Stimulated activated CD8-positive, alpha-beta memory T cell treated with anti-CD3 and anti-CD28 coated beads, Interleukin-2, amount 100 ng/mL, for 48 hours (primary cell): ENCODE results near the gene ATF1.
A peak's percentile ranks its signal among the peaks of the same experiment; 100 is the strongest.

ENCODE experiments used
- DNase-seq, 2 donors: peaks; one replicate each; pipeline ENCODE4 v3.0.0-alpha.2; 2020; ENCODE audit warnings: low read depth in 2 of 2

ATF1 gene

DNA sequence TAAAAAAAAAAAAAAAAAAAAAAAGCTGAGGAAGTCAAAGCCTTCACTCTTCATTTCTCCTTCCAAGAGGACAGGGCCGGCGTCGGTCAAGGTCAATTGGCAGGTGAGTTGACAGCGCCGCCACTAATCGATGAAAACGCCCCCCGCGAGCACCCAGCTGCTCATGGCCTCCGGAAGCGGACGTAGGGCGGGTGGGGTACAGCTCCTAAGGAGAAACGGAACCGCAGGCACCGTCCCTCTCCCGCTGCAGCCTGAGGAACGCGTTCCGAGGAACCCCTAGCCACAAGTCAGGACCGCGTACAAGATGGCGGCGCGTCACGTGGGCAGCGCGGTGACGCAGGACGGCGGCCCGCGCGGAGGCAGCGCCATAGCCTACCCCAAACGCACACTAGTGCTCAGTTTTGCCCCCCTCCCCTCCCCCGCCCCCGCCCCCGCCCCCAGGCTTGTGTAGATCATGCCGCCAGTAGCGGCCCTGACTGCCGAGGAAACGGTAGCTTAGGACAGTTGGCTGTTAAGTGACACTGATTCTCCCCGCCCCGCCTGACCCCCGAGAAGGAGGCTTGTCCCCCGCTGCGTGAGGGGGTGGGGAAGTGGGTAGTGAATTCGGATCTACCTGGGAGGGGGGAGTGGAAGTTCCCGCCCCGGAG is at the start of gene ATF1:
Gene ATF1 (plus strand): TSS at position 463 of the 647 bp plus-strand sequence. CDS start 16,045 bp downstream, outside the sequence.
- peak; percentile 78 to 85 for DNase-seq

DNA sequence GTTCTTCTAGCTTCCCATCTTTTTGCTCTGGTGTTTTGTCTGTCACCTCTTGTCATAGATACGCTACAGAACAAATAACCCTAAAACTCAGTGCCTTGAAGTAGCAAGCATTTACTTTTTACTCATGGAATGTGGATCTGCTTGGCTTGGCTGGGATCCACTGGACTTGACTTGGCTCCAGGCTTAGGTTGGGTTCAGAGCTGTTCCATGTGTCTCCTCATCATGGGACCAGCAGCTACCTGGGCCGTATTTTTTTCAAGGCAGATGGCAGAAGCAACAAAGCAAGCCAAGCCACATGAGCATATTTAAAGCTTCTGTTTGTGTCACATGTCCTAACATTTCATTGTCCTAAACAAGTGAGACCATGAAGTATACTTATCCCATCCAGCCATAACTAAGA is 48.7 kb upstream of the ATF1 start:
- DNase-seq: no peak

DNA sequence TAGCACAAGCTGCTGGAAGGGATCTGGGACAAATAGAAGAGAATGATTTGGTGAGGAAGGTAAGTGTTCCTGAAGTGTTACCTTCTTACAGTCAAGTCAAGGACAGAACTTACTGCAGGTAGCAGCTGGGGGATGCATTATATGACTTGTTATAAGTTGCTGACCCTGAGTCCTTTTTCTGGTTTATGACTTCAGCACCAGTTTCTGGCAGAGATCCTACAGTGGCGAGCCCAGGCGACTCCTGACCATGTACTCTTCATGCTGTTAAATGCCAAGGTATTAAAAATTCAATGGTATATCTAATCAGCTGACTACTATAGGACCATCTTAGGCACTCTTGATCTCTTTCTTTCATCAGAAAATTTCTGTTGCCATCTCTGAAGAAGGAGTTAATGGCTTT is 45.1 kb upstream of the ATF1 start:
- no peak for DNase-seq

DNA sequence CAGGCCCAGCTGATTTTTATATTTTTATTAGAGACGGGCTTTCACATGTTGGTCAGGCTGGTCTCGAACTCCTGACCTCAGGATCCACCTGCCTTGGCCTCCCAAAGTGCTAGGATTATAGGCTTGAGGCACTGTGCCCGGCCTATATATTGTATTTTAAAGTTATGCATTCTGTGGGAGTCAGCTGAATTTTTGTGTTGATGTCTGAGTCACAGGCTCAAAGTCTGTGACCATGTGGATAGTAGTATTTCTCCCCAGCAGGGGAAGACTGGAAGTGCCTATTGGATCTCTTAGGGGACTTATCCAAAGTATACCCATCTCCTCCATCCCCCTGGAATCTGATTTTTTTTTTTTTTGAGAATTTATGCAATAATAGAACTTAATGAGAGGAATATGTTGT is 43.8 kb upstream of the ATF1 start:
- no peak for DNase-seq

DNA sequence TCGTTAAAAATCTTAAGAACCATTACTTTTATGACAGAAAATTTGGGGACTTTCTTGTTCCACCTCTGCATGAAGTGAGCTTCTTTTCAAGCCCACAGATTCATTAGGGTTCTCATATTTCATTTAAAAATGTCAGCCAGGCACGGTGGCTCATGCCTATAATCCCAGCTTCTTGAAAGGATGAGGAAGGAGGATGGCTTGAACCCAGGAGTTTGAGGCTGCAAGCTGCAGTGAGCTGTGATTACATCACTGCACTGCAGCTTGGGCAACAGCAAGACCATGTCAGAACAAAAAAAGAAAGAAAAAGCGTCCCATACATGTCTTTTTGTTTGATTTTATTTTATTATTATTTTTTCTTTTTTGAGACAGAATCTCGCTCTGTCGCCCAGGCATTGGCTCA is 43.4 kb upstream of the ATF1 start:
- DNase-seq: no peak

DNA sequence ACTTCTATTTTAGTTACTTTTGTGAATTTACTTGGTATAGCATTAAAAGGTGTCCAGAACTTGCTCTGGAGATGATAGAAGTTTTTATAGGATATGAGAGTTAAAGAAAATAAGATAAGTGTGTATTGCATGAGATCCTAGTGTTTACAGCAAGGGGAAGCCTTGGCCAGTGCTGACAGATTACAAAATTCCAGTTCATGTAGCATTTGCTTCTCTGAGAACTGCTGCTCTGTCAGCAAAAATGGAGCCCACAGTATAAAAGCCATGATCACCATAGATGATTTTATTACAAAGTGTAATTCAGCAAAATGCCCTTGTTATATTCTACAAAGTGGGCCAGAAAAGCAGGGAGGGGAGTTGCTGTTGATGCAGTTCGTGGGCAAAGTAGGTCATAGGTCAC is 40.0 kb upstream of the ATF1 start:
- no peak for DNase-seq

DNA sequence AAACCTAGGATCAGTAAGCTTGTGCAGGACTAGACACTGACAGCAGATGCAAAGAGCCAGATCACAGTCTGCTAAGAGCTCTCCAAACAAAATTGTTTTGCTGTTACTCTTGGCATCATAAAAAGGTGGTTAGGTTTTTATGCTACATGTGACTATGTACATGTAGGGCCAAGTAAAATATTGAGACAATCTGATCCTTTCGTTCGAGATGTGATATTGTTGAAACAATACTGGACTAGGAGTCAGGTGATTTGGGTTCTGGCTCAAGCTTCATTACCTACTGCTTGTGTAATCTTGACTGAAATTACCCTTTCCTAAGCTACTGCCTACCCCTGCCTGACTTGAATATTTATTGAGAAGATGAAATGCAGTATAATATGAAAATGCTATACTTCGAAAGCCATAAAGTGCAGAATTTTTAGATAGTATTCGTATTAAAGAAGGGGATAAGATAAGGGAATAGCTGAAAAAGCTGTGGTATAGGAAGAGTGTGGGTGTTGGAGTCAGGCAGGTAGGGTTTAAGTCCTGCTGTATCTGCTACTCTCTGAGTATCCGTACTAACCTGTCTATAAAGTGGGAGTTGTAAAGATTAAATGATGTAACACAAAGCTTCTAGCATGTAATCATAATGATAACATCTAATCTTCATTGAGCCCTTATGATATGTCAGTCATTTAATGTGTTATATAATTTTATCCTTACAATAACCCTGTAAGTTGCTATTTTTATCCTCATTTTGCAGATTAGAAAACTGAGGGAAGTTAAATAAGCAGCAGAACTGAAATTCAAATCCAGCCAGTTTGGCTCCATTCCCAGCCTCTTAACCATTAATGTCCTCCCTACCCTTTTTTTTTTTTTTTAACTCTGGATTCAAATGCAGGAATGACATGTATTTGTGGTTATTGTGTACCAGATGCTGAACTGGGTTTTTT is 38.6 kb upstream of the ATF1 start:
- DNase-seq: no peak

DNA sequence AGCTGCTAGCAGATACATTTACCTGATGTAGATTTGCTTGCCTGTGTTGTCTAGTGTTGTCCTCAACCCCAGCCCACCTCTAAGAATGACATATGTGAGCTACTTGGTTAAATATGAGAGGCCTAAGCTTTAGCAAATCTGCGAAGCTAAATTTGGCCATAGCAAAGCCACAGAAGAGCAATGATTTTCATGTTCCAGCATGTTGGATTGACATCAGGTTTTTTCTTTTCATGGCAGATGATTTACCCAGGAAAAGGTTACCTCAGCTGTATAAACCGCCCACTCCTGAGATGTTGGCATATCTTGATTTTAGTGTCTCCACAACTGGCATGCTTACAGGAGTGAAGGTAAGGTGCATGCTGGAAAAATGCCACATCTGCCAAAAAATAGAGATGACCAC is 36.4 kb upstream of the ATF1 start:
- no peak for DNase-seq

DNA sequence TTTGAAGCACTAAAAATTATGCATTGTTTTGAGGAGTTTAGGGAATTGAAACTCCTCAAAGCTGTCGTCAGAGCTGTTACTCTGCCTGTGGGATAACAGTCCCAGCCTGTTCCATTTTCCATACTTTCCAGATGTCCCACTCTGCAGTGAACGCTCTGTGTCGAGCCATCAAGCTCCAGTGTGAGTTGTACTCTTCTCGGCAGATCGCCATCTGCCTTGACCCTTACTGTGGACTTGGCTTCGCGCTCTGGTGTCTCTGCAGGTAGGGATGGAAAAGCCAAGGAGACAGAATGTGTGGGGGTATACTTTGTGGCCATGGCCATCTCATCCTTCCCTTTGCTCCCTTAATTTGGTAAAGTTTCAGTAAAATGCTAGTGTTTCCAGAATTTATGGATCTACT is 35.5 kb upstream of the ATF1 start:
- no peak for DNase-seq

DNA sequence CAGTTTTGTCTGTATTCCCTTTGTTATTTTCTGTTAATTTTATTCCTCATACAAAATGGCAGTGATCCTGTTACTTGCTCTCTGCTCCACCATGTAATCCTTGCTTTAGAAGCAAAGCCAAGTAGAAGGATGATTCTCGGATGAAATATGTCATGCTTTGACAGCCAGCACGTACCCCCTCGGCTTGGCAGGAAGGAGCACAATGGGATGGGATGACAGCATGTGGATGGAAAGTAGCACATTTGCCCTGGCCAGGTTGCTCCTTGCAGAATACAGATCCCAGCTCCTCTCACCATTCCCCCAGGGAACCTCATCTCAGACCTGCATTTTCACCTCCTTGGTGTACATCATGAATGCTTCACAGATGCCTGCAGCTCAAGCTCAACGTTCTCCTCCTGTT is 35.1 kb upstream of the ATF1 start:
- no peak for DNase-seq

DNA sequence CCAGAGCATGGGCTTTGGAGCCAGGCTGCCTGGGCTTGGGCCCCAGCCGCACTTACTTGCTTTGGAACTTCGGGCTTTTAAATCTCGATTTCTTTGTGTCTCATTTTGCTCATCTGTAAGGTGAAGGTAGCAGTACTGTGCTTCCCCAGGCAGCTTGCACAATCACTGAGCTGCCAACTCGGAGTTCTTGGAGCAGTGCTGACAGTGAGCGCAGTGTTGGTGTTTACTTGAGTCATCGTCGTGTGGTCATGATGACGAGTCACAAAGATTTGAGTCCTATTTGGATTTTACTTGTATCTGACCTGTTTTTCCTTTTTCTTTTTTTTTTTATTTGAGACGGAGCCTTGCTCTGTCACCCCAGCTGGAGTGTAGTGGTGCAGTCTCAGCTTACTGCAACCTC is 31.3 kb upstream of the ATF1 start:
- no peak for DNase-seq

DNA sequence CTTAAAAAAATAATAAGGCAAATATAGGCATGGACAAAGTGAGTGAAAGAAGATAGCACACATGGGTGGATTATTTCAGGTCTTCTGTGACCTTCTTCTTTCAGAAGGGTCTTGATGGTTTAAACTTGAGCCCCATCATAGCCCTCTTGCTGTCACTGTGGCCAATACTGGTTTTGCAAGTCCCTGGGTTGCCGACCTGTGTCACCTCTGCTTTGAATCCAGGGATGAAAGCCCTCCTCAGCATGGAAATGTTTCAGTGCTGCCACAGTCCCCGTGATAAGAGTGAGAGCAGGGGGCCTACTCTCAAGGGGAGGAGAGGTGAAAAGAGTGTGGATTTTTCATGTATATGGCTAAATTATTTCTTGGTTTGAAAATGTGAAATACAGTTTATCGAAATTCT is 30.2 kb upstream of the ATF1 start:
- no peak for DNase-seq

DNA sequence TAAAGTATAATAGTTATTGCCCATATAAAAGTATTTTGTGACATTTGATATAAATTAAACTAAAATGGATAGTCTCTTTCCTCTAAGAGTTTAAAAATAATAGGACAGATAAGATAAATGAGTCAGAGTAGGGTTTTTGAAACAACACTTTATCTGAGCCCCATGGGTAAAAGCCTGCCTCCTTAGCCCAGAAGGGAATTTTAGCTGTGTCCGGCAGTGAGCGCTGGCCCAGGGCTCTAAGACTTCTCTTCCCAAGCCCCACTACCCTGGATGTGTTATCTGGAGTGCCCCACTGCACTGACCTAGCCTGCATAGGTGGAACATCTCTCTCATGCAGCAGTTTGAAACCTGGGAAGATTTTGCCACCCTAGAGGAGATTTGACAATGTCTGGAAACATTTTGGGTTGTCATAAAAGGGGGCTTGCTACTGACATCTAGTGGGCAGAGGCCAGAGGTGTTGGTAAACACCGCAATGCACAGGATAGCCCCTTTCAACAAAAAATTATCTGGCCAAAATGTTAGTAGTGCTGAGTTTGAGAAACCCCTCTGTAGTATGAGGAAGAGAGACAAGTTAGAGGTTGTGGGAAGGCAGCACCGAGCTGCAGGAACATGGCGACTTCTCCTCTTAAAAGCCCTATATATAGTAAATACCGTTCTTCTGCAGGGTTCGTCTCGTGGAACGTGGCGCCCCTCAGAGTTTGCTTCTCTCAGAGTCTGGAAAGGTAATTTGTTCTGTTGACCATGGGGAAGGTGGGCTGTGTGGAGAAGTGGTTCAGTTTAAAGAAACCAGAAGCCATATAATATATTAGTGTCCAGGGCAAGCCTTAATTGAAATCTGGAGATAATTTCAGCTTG is 29.3 kb upstream of the ATF1 start:
- DNase-seq: no peak

DNA sequence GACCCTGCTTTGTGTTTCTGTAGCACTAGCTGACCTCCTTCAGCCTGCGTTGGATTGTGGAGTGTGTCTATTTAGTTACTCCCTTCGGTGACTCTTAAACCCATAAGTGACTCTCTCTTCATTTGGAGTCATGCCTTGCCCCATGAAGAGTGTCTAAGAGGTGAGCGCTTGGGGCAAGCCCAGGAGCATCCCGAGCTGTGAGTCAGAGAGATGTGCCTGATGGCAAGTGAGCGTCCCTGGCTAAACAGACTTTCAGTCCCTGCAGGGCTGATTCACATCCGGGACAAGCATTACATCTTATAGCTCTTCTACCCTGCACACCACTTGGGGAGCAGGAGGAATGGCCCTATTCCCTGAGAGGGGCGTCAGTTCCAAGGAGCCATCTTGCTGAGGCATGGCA is 24.3 kb upstream of the ATF1 start:
- no peak for DNase-seq

DNA sequence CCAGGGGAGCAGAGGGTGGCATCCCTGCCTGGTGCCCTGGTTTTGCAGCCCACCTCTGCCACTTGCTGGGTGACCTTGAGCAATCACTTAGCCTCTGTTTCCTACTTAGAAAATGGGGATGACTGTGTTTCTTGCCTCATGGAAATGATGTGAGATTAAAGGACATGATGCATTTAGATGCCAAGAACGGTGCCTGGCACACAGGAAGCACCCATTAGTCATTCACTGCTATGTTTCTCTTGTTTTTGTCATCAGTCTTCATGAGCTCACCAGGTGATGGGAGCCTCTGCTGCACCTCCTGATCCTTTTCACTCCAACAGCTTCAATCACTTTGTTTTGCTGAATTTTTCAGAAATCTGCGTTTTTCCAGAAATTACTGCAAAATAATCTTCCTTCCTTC is 23.6 kb upstream of the ATF1 start:
- DNase-seq: no peak

DNA sequence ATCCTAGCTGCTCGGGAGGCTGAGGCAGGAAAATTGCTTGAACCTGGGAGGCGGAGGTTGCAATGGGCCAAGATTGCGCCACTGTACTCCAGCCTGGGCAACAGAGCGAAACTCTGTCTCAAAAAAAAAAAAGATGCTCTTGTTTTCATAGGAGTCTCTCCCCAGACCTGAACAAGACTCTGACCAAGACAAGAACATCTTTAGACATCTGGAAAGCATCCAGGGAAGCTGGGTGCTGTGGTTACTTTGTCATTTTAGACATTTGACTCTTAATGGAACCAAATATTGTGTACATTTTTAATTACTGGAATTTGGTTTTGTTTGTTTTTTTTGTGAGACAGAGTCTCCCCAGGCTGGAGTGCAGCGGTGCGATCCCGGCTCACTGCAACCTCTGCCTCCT is 21.1 kb upstream of the ATF1 start:
- DNase-seq: no peak

DNA sequence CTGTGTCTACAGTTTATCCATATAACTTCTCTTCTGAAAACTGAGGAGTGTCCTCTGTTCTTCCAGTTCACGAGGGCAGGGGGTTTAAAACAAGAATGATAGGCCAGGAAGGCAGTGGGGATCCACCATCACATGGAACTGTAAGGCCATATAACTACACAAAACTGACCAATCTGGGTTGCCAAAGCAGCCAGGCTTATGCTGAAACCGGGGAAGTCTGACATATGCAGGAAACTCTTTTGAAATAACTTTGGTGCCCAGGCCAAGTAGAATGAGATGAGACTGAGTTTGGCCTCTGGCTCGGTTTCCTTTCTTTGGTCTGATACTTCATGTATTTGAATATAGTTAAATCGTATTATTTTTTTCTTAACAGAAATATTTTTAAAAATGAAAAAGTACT is 18.0 kb upstream of the ATF1 start:
- DNase-seq: no peak

DNA sequence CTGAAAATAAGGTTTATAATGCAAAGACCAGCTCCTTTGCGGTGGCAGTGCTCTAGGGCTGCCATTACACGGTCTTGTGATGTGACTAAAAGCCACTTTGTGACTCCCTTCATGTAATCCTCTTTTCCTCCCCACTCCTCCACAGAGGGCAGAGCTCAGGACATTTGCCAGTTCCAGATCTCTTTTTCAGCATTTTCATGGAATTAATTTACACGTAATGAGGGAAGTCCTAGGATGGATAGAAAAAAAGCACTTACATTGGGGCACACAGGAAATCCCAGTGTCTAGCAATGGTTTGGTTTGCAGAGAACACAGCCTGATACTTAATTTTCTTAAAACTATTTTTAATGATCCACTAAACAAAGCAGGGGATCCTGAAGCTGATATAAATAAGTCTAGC is 17.5 kb upstream of the ATF1 start:
- no peak for DNase-seq

DNA sequence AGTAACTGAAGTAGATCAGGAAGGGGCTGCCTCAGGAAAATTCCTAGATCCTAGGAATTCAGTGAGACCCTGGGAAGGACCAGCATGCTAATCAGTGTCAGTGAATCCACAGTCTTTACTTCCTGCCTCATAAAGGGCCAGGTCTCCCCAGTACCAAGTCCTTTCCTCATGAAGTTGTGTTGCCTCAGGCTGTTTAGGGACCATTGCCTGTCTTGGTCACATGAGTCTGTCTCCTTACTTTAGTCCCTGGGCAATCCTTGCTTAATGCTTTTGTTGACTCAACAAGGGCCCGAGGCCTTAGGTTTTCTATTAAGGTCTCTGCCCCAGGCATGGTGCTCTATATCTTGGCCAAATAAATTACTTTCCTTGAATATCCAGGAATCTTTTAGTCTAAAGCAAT is 16.1 kb upstream of the ATF1 start:
- no peak for DNase-seq

DNA sequence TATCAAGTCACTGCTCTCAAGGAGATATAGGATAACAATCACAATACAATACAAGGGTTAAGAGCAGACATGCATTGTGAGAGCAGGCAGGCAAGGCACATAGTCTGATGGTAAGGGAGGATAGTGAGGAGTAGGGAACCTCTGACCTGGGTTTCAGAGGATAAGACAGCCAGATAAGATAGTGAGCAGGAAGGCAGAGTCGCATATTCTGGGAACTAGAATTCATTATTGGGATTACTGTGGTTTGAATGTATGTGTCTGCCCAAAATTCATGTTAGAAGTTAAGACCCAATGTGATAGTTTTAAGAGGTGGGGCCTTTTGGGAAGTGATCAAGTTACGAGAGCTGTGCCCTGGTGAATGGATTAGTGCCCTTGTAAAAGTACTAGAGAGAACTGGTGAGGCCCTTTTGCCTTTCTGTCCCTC is 14.4 kb upstream of the ATF1 start:
- DNase-seq: no peak

DNA sequence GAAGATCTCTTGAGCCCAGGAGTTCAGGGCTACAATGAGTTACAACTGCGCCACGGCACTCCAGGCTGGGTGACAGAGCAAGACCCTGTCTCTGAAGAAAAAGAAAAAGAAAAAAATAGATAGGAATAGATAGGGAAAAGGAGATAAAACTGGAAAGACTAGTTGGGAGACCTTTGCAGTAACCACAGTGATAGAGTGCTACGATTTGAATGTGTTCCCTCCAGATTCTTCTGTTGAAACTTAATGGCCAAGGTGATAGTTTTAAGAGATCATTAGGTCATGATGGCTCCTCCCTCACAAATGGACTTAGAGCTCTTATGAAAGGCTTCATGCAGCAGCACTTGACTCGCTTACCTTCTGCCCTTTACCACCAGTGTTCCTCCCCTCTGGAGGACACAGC is 13.5 kb upstream of the ATF1 start:
- no peak for DNase-seq

DNA sequence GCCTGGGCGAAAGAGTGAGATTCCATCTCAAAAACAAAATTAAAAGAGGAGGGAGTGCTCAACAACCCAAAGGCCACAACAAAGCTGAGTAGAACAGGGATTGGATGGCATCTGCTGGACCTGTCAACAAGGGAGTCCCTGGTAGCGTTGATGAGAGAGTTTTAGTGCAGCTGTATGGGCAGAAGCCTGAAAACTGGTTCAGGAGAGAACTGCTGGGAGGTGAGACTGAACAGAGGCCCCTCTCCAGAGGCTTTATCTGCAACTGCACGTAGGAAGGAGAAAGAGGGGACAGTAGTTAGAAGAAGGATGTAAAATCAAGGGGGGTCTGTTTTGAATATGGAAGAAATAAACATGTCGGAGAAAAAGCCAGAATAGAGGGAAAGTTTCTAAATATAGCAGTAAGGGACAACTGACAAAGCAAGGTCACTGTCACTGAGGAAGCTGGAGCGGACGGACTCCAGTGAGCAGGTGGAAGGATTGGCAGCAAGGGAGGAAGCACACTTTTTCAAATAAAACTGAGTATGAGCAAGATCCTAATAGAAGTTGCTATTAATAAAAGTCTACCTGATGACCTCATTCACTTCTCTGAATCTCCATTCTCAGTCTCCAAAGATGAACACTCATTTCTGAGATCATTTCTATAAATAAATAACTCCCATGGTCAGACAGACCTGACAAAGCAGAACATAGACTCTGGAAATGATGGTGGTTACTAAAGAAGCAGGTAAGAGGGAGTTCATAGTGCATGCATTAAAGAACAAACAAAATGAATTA is 11.8 kb upstream of the ATF1 start:
- DNase-seq: no peak
